Motor neuron (in vitro differentiated cells): ENCODE measurements around the gene PLEKHG5. TPM values are rescaled to one million over a fixed set of nuclear protein-coding genes. Genes with fewer than 3 reads are reported as not detected.
"Not testable (repeated sequence)": the region's sequence is repeated elsewhere in the genome, so short reads cannot be mapped to it uniquely, and the experiment has no call there.

ENCODE experiments used
- ATAC-seq, 8 experiments: fragments of 200-7000 bp; cut with Tn5 transposase; replicated peaks in 6 of 8; 2 replicates each; pipeline ENCODE4 v1.8.0; 2021; ENCODE audit warnings: mild to moderate bottlenecking in 8 of 8, moderate library complexity in 8 of 8
- H3K27ac ChIP-seq, 2 donors: fragments of 250-450 bp; sonication (Bioruptor Pico); 2 replicates each; pipeline ENCODE4 v1.9.0; 2021; ENCODE audit warnings: antibody characterized with exemption in 2 of 2, mild to moderate bottlenecking in 2 of 2, moderate library complexity in 1 of 2
- H3K4me1 ChIP-seq, 2 donors: fragments of 250-450 bp; sonication (Bioruptor Pico); replicated peaks in 1 of 2; 2 replicates each; pipeline ENCODE4 v1.6.1; 2021; ENCODE audit warnings: antibody characterized with exemption in 2 of 2, mild to moderate bottlenecking in 2 of 2, moderate library complexity in 1 of 2
- H3K4me3 ChIP-seq, 5 donors: fragments of 250-450 bp; sonication (Bioruptor Pico); 2 replicates each; pipeline ENCODE4 v1.9.0; 2021; ENCODE audit warnings: antibody characterized with exemption in 5 of 5, mild to moderate bottlenecking in 5 of 5, moderate library complexity in 4 of 5
- WGBS, 10 experiments: fragments of 450-650 bp; shearing (Covaris generic); methylation state at CpG; one replicate each; pipeline ENCODE4 v1.0.0; 2022; 5-methylcytosine and 5-hydroxymethylcytosine counted together
- in situ Hi-C, 9 experiments: fragments of 400-800 bp; cut with MboI; loops; one replicate each; pipeline ENCODE4 v1.15.0; 2021; ENCODE audit warnings: low sequenced_read_pairs in 9 of 9, low pct_unique_long_range_greater_than_20kb in 2 of 9; ENCODE audit not compliant: unreplicated experiment in 9 of 9
- total RNA-seq, 8 experiments: library from RNA; unstranded; fragments of 300-600 nt; gene quantifications; 2 replicates each; pipeline versions ENCODE4 v1.2.3 to v1.2.4, GENCODE V29; 2022

The PLEKHG5 gene
- total RNA-seq, 8 experiments from 2014 or later, result 1.7 to 16.7 (median 8.4) TPM

DNA sequence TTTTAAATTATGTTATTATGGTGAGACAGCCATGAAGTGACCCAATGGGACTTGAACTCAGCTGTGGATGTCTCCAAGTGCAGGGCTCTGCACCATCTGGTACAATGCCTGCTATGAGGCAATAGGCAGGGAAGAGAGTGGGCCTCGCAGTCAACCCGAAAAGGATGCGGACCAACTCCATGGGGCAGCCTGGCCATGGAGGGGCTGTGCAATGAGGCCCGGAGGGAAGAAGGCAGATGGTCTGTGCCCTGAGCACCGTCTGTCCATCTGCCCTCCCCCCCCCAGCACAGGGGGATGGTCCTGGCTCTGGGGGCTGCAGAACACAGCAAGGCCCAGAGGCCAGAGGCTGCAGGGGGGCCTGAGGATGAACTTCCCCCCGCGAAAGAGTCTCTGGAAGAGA lies 49.9 kb downstream of the PLEKHG5 start:
- 50 to 100% (median 71%) methylated on average over 1 to 6 of the region's 7 CpGs; no CpG with 5 or more reads in 4 of the 10 experiments for WGBS, 10 experiments
- ATAC-seq, result no peak

DNA sequence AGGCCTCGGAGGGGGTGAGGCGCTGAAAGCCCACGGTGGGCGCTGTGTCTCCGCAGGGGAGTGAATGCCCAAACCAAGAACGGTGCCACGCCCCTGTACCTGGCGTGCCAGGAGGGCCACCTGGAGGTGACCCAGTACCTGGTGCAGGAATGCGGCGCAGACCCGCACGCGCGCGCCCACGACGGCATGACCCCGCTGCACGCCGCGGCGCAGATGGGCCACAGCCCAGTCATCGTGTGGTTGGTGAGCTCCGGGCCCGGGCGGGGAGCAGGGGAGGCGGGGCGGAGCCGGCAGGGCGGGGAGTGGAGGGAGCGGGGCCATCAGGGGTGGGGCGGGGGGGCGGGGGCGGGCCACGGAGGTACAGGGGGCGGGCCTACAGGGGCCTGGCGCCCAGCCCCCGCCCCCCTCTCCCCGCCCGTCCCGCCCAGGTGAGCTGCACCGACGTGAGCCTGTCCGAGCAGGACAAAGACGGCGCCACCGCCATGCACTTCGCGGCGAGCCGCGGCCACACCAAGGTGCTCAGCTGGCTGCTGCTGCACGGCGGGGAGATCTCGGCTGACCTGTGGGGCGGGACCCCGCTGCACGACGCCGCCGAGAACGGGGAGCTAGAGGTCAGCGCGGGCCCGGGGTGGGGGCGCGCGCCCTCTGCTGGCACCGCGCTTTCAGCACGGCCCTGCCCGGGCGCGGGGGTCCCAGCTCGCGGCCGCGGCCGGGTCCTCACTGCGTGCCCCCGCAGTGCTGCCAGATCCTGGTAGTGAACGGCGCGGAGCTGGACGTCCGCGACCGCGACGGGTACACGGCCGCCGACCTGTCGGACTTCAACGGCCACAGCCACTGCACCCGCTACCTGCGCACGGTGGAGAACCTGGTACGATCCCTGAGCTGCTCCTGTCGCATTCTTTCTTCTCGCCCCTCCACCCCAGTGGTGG lies 51.0 kb downstream of the PLEKHG5 start:
- ATAC-seq, result peak; percentile 30 to 82 (median 76)
- Histone ChIP-seq H3K4me3 (peak overlapping the region in 2 of 5 donors; percentile 21 to 24), H3K4me1 (peaks cover 9 to 18% of the 10 kb centered on the region in 2 donors), H3K27ac (no peak overlapping the region)
- 6 to 25% (median 14%) methylated on average over 10 to 24 of the region's 101 CpGs; no CpG with 5 or more reads in 6 of the 10 experiments for WGBS, 10 experiments
- in situ Hi-C loops, result loop anchor here in 1 of 9 experiments (25.0 kb wide), 1 partner anchor 203 kb away; the partner anchor contains the start of genes HES3 and ICMT

More for the DNA sequence above, 49.9 kb downstream of the PLEKHG5 start:
- Histone ChIP-seq H3K4me3 (no peak overlapping the region), H3K27ac (no peak overlapping the region), H3K4me1 (peaks cover 11 to 21% of the 10 kb centered on the region in 2 donors)
- in situ Hi-C loops, result loop anchor here in 1 of 9 experiments (25.0 kb wide), 1 partner anchor 204 kb away; the partner anchor contains the start of genes HES3 and ICMT

- ATAC-seq, result peak; percentile 23 to 48 (median 39)
- in situ Hi-C loops, result loop anchor here in 1 of 9 experiments (25.0 kb wide), 1 partner anchor 201 kb away; the partner anchor contains the start of genes HES3 and ICMT
- no peak overlapping the region for H3K27ac ChIP-seq
- peaks cover 27 to 37% of the 10 kb centered on the region in 2 donors for H3K4me1 ChIP-seq
- no peak overlapping the region for H3K4me3 ChIP-seq
- 0 to 14% (median 0%) methylated on average over 1 to 4 of the region's 5 CpGs; no CpG with 5 or more reads in 5 of the 10 experiments for WGBS, 10 experiments
Observed at GRCh38 chr1:6438047-6438525, 53.4 kb downstream of the PLEKHG5 start.

DNA sequence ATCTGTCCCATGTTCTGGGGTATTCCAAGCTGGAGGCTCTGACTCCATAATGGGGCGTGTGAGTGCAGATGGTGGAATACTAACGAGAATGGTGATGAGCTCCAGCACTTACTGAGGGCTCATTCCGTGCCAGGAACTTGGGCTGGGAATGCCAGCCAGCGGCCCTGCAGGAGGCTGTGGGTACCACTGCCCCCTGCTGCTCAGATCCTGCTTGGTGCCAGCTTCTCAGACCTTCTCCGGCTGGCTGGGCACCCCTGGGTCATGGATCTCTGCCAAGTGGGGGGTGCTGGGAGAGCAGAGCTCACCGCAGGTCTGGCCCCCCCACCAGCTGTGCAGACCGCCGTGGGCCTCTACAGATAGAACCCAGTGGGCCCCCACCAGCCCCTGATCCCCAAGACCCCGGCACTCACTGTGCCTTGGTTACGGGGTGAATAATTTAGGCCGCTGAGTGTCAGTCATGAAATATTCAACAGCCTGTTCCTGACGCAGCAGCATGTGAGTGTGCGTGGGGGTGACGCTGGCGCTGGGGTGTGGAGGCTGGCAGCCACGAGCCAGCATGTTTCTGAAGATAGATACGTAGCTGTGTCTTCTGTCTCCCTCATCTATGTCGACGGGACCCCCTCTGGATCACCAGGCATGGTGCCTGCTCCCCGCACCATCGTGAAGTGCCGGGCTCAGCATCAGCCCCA lies 54.3 kb downstream of the PLEKHG5 start:
- in situ Hi-C loops, result loop anchor here in 1 of 9 experiments (25.0 kb wide), 1 partner anchor 200 kb away; the partner anchor contains the start of genes HES3 and ICMT
- peaks cover 27 to 37% of the 10 kb centered on the region in 2 donors for H3K4me1 ChIP-seq
- not testable (repeated sequence) for H3K4me3 ChIP-seq, H3K27ac ChIP-seq
- peak; percentile 20 to 79 (median 61) for ATAC-seq
- 0 to 90% (median 69%) methylated on average over 2 to 7 of the region's 22 CpGs; no CpG with 5 or more reads in 6 of the 10 experiments for WGBS, 10 experiments

DNA sequence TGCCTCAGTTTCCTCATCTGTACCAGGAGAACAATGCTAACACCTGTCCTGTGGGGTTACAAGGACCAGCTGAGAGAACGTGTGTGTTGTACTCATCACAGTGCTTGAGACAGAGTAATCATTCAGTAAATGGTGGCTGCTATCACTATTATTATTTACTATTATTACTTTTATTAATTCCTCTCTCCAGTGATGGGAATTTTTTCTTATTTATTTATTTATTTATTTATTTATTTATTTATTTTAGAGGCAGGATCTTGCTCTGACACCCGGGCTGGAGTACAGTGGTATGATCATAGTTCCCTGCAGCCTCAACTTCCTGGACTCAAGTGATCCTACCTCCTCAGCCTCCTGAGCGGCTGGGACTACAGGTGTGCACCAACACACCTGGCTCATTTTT lies 55.2 kb downstream of the PLEKHG5 start:
- H3K4me1 ChIP-seq, result peaks cover 27 to 37% of the 10 kb centered on the region in 2 donors
- ATAC-seq, H3K4me3 ChIP-seq, H3K27ac ChIP-seq: not testable (repeated sequence)
- 50 to 100% (median 83%) methylated on average over 1 to 3 of the region's 3 CpGs; no CpG with 5 or more reads in 1 of the 10 experiments for WGBS, 10 experiments
- in situ Hi-C loops, result loop anchor here in 1 of 9 experiments (25.0 kb wide), 1 partner anchor 199 kb away; the partner anchor contains the start of genes HES3 and ICMT

GRCh38 chr1:6435547-6435946 lies 55.9 kb downstream of the PLEKHG5 start:
- Histone ChIP-seq H3K27ac (no peak overlapping the region), H3K4me3 (no peak overlapping the region), H3K4me1 (peaks cover 27 to 37% of the 10 kb centered on the region in 2 donors)
- no peak for ATAC-seq
- in situ Hi-C loops, result loop anchor here in 1 of 9 experiments (25.0 kb wide), 1 partner anchor 198 kb away; the partner anchor contains the start of genes HES3 and ICMT
- WGBS, 10 experiments, result 20 to 60% (median 40%) methylated on average over 1 to 2 of the region's 3 CpGs; no CpG with 5 or more reads in 7 of the 10 experiments

DNA sequence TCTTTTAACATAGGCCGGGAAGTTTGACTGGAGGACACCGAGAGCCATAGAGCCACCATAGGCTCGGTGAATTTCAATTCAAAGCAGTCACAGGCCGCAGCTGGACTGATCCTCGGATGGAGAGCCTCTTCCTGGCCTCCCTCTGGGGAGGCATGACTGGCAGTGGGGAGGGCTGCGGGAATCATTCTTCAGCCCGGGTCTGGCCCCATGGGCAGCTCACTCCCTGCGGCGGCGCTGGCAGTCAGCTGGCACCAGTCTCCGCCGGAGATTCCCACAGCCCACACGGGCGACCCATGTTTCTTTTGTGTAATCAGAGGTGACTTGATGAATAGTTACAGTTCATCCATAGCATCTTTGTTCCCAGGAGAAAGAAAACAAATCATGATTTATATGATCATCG lies 56.3 kb downstream of the PLEKHG5 start:
- no peak overlapping the region for H3K4me3 ChIP-seq

GRCh38 chr1:6434186-6434585 lies 57.3 kb downstream of the PLEKHG5 start:
- no peak overlapping the region for H3K27ac ChIP-seq
- ATAC-seq, result no peak
- H3K4me1 ChIP-seq, result peaks cover 34 to 35% of the 10 kb centered on the region in 2 donors
- H3K4me3 ChIP-seq, result no peak overlapping the region
- in situ Hi-C loops, result loop anchor here in 1 of 9 experiments (25.0 kb wide), 1 partner anchor 197 kb away; the partner anchor contains the start of genes HES3 and ICMT
- WGBS, 10 experiments, result 6 to 71% (median 26%) methylated on average over 1 to 3 of the region's 5 CpGs; no CpG with 5 or more reads in 5 of the 10 experiments

More for the DNA sequence above, 56.3 kb downstream of the PLEKHG5 start:
- 46 to 85% (median 63%) methylated on average over 3 to 11 of the region's 15 CpGs; no CpG with 5 or more reads in 6 of the 10 experiments for WGBS, 10 experiments
- no peak overlapping the region for H3K27ac ChIP-seq
- in situ Hi-C loops, result loop anchor here in 1 of 9 experiments (25.0 kb wide), 1 partner anchor 198 kb away; the partner anchor contains the start of genes HES3 and ICMT
- peaks cover 28 to 39% of the 10 kb centered on the region in 2 donors for H3K4me1 ChIP-seq
- ATAC-seq, result peak in 5 of 8 experiments; percentile 29 to 51 (median 33)

DNA sequence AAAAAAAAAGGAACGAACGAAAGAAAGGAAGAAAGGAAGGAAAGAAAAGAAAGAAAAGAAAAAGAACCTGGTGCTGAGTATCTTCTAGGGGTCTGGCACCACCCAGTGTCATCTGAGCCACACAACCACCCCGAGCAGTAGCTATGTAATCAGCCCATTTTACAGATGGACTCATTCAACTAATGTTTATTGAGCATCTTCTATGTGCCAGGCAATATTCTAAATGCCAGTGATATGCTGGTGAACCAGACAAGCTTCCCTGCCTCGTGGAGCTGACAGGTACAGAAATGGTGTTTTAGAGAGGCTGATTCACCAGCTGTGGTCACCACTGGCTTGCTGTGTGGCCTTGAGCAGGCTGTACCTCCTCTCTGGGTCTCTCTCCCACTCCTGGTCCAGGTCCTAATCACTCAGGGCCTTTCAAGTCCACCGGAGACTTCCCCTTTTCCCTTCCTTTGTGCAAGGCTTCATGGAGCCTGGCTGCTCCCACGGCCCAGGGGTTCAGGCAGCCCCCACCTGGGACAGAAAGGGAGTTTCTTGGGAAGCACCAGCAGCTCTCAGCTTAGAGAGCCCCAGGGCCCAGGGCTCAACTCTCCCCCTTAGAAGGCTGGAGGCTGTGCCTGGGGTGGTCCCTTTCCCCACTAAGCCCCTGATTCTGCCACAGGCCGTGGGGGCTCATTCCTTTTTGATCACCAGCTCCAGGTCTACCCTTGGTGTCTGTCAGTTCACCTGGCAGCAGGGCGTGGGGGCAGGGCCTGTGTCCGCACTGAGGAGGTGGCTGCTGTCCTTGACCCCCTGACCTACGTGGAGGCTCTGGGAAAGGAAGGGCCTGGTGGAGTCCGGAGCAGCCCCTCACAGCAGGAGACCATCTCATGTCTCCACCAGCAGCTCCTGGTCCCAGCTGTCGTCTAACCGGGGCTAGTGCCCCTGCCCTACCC lies 59.6 kb downstream of the PLEKHG5 start:
- 19 to 95% (median 58%) methylated on average over 2 to 10 of the region's 13 CpGs for WGBS, 10 experiments
- H3K4me1 ChIP-seq, result peaks cover 26 to 31% of the 10 kb centered on the region in 2 donors
- ATAC-seq, H3K4me3 ChIP-seq, H3K27ac ChIP-seq: not testable (repeated sequence)
- in situ Hi-C loops, result loop anchor here in 1 of 9 experiments (25.0 kb wide), 1 partner anchor 195 kb away; the partner anchor contains the start of genes HES3 and ICMT

DNA sequence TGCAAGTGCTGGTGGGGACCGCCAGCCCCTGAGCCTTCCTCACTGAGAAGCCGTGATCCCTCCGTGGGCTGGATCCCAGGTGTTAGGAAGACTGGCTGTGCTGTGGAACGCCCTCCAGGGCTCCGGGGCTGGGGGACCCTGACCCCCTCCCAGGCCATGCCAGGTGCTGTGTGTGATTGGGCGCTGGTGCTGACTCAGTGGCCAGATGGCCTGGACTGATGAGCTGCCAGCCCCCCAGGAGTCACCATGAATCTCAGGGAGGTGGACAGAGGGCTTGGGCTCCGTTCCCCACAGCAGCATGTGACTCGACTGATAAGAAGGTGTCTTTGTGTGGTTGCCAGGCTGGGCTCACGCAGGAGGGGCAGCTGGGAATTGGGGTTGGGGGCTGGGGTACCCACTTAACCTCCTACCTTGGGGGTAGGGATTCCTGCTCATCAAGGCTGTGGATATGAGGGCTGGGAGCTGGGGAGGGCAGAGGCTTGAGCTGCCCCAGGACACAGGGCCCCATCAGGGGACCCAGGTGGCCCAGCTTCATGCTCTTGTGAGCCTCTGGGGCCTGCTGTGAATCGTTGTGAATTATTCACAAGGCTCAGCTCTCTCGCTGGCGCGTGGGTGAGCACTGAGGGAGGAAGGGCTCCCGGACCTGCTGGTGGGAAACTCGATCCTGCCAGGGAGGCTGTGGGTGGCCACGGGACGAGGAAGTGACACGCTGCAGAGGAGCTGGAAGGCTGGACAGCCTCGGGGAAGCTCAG lies 61.6 kb downstream of the PLEKHG5 start:
- ATAC-seq, result peak in 7 of 8 experiments; percentile 23 to 76 (median 48)
- H3K27ac ChIP-seq, result not testable (repeated sequence)
- in situ Hi-C loops, result loop anchor here in 1 of 9 experiments (25.0 kb wide), 1 partner anchor 193 kb away; the partner anchor contains the start of genes HES3 and ICMT

More for the DNA sequence above, 61.6 kb downstream of the PLEKHG5 start:
- not testable (repeated sequence) for H3K4me3 ChIP-seq
- WGBS, 10 experiments, result 0 to 100% (median 28%) methylated on average over 1 to 10 of the region's 19 CpGs; no CpG with 5 or more reads in 4 of the 10 experiments
- H3K4me1 ChIP-seq, result peaks cover 19 to 20% of the 10 kb centered on the region in 2 donors
